Measurements from ENCODE around the gene ASXL1. TPM values are rescaled to one million over a fixed set of nuclear protein-coding genes. Genes with fewer than 3 reads are reported as not detected.

Gene ASXL1
- total RNA-seq, 1 donor from 2014 or later, result 25.0 TPM

GRCh38 chr20:32360333-32360634 is 2.2 kb downstream of the ASXL1 start:
- H3K36me3 ChIP-seq, result no peaks in the 10 kb centered on the region
- no peak for DNase-seq
- intact Hi-C loops (cut with micrococcal nuclease), result loop anchor here (10.0 kb wide), 1 partner anchor 125 kb away; no protein-coding TSS in a partner anchor
- peaks cover 77% of the 10 kb centered on the region for H3K4me1 ChIP-seq
- TF ChIP-seq, protein P1, sequence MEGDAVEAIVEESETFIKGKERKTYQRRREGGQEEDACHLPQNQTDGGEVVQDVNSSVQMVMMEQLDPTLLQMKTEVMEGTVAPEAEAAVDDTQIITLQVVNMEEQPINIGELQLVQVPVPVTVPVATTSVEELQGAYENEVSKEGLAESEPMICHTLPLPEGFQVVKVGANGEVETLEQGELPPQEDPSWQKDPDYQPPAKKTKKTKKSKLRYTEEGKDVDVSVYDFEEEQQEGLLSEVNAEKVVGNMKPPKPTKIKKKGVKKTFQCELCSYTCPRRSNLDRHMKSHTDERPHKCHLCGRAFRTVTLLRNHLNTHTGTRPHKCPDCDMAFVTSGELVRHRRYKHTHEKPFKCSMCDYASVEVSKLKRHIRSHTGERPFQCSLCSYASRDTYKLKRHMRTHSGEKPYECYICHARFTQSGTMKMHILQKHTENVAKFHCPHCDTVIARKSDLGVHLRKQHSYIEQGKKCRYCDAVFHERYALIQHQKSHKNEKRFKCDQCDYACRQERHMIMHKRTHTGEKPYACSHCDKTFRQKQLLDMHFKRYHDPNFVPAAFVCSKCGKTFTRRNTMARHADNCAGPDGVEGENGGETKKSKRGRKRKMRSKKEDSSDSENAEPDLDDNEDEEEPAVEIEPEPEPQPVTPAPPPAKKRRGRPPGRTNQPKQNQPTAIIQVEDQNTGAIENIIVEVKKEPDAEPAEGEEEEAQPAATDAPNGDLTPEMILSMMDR (IDR thresholded peaks at IDR 0.05; ENCODE audit: borderline replicate concordance), result no peak
- H3K27ac ChIP-seq (replicated peaks), result peak overlapping the region; percentile 98
- peak overlapping the region; percentile 97 for H3K4me3 ChIP-seq
- no peaks in the 10 kb centered on the region for H3K27me3 ChIP-seq (ENCODE audit: low read depth)
- peaks cover 3% of the 10 kb centered on the region for H3K9me3 ChIP-seq (replicated peaks)

DNA sequence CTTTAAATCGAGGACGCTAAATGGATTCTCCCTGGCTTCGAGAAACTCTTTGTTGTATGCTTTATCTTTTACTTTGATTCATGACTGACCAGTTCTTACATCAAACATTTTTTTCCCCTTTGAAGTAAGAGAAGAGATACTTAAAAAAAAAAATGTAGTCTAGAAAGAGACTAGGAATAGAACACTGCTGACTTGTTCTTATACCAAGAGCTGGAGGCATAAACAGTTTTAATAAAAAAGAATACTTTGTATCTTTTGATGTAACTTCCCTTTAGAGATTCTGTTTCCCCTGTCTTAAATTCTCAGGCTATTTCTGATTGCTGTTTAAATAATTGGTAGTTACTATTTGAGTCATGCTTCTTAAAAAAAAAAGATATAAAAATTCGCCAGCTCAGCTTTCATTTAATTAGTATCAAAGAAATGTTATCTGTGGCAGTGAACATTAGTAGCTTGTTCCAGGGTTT is 4.8 kb downstream of the ASXL1 start:
- intact Hi-C loops (cut with micrococcal nuclease), result loop anchor here (10.0 kb wide), 1 partner anchor 122 kb away; no protein-coding TSS in a partner anchor
- H3K4me1 ChIP-seq, result peaks cover 89% of the 10 kb centered on the region
- TF ChIP-seq, protein P1 (IDR thresholded peaks at IDR 0.05; ENCODE audit: borderline replicate concordance), result no peak
- peaks cover 3% of the 10 kb centered on the region for H3K36me3 ChIP-seq
- H3K27ac ChIP-seq (replicated peaks), result no peak overlapping the region
- no peaks in the 10 kb centered on the region for H3K27me3 ChIP-seq (ENCODE audit: low read depth)
- H3K9me3 ChIP-seq (replicated peaks), result no peaks in the 10 kb centered on the region
- no peak for DNase-seq
- H3K4me3 ChIP-seq, result no peak overlapping the region

DNA sequence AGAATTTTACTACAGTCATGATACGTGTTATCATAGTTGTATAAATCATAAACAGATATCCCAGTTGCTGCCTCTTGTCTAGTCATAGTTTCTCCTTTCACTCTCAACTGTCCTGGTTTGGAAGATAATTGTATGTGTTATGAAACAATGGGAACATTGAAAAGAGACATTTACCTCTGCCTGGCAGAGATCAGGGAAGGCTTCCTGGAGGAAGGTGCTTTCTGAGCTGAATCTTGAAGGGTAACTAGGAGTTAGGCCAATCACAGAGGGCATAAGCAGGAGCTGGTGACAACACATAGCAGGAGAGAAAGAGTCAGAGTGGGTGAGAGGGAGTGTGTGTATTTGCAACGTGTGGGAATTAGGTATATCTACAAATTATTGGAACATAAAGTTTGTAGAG is 5.4 kb downstream of the ASXL1 start:
- no peak for DNase-seq
- Histone ChIP-seq H3K36me3 (peaks cover 3% of the 10 kb centered on the region), H3K9me3 (replicated peaks) (no peaks in the 10 kb centered on the region), H3K27ac (replicated peaks) (no peak overlapping the region), H3K4me3 (no peak overlapping the region), H3K27me3 (ENCODE audit: low read depth) (no peaks in the 10 kb centered on the region), H3K4me1 (peaks cover 95% of the 10 kb centered on the region)
- intact Hi-C loops (cut with micrococcal nuclease), result loop anchor here (10.0 kb wide), 1 partner anchor 121 kb away; no protein-coding TSS in a partner anchor
- TF ChIP-seq, protein P1 (IDR thresholded peaks at IDR 0.05; ENCODE audit: borderline replicate concordance), result no peak

DNA sequence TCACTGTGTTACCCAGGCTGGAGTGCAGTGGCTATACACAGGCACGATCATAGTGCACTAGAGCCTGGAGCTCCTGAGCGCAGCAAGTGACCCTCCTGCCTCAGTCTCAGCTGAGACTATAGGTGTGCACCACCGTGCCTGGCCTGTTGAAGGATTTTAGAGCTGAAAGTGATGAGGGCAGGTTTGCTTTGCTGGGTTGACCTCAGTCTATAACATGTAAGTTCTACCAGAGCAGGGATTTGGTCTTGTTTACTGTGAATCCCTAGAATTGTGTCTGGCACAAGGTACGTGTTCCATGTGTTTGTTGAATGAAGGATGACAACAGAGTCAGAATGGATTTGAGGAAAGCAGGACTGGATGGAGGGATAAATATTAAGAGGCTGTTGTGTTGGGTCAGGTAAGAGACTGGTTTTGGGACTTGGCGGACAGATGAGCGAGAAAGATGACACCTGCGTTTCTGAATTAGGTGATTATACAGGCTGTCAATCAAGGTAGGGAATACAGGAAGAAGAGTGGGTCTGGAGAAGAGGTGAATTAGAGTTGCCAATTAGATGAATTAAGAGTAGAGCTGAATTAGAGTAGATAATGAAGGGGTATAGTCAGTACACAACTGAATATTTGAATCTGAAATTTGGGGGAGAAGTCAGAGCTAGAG is 6.5 kb downstream of the ASXL1 start:
- DNase-seq, result no peak
- H3K4me3 ChIP-seq, result no peak overlapping the region
- peaks cover 91% of the 10 kb centered on the region for H3K4me1 ChIP-seq
- H3K9me3 ChIP-seq (replicated peaks), result no peaks in the 10 kb centered on the region
- intact Hi-C loops (cut with micrococcal nuclease), result loop anchor here (10.0 kb wide), 1 partner anchor 120 kb away; no protein-coding TSS in a partner anchor
- H3K27ac ChIP-seq (replicated peaks), result no peak overlapping the region
- TF ChIP-seq, protein P1 (IDR thresholded peaks at IDR 0.05; ENCODE audit: borderline replicate concordance), result no peak
- H3K27me3 ChIP-seq (ENCODE audit: low read depth), result no peaks in the 10 kb centered on the region
- H3K36me3 ChIP-seq, result peaks cover 12% of the 10 kb centered on the region

GRCh38 chr20:32365564-32365963 is 7.4 kb downstream of the ASXL1 start:
- intact Hi-C loops (cut with micrococcal nuclease), result loop anchor here (10.0 kb wide), 1 partner anchor 119 kb away; no protein-coding TSS in a partner anchor
- H3K27ac ChIP-seq (replicated peaks), result no peak overlapping the region
- H3K9me3 ChIP-seq (replicated peaks), result no peaks in the 10 kb centered on the region
- H3K4me3 ChIP-seq, result no peak overlapping the region
- H3K27me3 ChIP-seq (ENCODE audit: low read depth), result no peaks in the 10 kb centered on the region
- H3K36me3 ChIP-seq, result peaks cover 21% of the 10 kb centered on the region
- no peak for DNase-seq
- peaks cover 82% of the 10 kb centered on the region for H3K4me1 ChIP-seq
- TF ChIP-seq, protein P1 (IDR thresholded peaks at IDR 0.05; ENCODE audit: borderline replicate concordance), result no peak

All from left ventricle myocardium inferior (tissue), 1 donor.